Liver (tissue), 3 donors: Measurements from ENCODE around the gene LPXN.

Experiments
- EGR1 ChIP-seq, 2 donors: IDR thresholded peaks; 2 replicates each; pipeline ENCODE4 v1.6.1; 2016 to 2018; ENCODE audit warnings: antibody characterized with exemption in 2 of 2, low read depth in 2 of 2
- RXRA ChIP-seq, 2 donors: IDR thresholded peaks; 2 replicates each; pipeline ENCODE4 v1.6.1; 2017 to 2018; ENCODE audit warnings: antibody characterized with exemption in 2 of 2, mild to moderate bottlenecking in 1 of 2
- SP1 ChIP-seq: IDR thresholded peaks from 2 replicates; pipeline ENCODE4 v1.6.1; 2018; ENCODE audit warnings: antibody characterized with exemption, mild to moderate bottlenecking
- TF ChIP-seq, protein P1 (sequence below): fragments of 150-350 bp; IDR thresholded peaks from 2 replicates; pipeline ENCODE4 v1.5.1; 2017; ENCODE audit warnings: improper control_type of control experiment, low read depth, low read length; ENCODE audit not compliant: missing input control
- TF ChIP-seq, protein P2 (sequence below): IDR thresholded peaks from 2 replicates; pipeline ENCODE4 v1.6.1; 2016; ENCODE audit warnings: antibody characterized with exemption, mild to moderate bottlenecking
- TF ChIP-seq, protein P3 (sequence below): IDR thresholded peaks from 2 replicates; pipeline ENCODE4 v1.6.1; 2016; ENCODE audit warnings: antibody characterized with exemption
- donor health status: healthy.
- donor health status: healthy.

DNA sequence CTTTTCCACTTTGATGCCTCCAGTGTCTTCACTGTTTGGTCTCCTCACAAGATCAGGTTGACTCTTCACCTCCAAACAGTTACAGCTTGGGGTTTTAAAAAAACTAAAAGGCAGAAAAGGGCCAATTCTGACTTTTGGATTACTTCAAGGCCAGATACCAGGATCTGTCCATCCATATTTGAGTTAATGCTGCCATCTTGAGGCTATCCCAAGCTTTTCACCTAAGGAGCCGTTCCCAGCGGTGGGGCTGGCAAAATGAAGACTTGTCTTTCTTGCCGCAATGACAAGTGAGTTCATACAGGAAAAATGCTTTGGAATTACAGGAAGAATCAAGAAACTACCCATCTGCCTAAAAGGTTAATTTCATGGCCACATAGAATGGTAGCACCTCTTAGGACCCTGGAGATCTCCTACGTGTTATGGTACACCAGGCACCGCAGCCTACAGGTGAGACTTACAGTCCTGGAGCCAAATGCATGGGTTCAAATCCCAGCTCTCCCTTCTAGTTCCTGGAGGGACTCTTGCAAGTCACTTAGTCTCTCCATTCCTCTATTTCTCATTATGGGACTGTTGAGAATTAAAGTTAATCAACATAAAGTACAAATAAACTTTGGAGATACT, 61.8 kb downstream of the LPXN start:
- TF ChIP-seq, protein P1, sequence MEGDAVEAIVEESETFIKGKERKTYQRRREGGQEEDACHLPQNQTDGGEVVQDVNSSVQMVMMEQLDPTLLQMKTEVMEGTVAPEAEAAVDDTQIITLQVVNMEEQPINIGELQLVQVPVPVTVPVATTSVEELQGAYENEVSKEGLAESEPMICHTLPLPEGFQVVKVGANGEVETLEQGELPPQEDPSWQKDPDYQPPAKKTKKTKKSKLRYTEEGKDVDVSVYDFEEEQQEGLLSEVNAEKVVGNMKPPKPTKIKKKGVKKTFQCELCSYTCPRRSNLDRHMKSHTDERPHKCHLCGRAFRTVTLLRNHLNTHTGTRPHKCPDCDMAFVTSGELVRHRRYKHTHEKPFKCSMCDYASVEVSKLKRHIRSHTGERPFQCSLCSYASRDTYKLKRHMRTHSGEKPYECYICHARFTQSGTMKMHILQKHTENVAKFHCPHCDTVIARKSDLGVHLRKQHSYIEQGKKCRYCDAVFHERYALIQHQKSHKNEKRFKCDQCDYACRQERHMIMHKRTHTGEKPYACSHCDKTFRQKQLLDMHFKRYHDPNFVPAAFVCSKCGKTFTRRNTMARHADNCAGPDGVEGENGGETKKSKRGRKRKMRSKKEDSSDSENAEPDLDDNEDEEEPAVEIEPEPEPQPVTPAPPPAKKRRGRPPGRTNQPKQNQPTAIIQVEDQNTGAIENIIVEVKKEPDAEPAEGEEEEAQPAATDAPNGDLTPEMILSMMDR, result peak; percentile 51
- TF ChIP-seq SP1 (no peak), RXRA (IDR thresholded peaks at IDR 0.05) (no peak), EGR1 (IDR thresholded peaks at IDR 0.05; ENCODE audit: low read depth in 2 of 2) (no peak)
- TF ChIP-seq, protein P2, sequence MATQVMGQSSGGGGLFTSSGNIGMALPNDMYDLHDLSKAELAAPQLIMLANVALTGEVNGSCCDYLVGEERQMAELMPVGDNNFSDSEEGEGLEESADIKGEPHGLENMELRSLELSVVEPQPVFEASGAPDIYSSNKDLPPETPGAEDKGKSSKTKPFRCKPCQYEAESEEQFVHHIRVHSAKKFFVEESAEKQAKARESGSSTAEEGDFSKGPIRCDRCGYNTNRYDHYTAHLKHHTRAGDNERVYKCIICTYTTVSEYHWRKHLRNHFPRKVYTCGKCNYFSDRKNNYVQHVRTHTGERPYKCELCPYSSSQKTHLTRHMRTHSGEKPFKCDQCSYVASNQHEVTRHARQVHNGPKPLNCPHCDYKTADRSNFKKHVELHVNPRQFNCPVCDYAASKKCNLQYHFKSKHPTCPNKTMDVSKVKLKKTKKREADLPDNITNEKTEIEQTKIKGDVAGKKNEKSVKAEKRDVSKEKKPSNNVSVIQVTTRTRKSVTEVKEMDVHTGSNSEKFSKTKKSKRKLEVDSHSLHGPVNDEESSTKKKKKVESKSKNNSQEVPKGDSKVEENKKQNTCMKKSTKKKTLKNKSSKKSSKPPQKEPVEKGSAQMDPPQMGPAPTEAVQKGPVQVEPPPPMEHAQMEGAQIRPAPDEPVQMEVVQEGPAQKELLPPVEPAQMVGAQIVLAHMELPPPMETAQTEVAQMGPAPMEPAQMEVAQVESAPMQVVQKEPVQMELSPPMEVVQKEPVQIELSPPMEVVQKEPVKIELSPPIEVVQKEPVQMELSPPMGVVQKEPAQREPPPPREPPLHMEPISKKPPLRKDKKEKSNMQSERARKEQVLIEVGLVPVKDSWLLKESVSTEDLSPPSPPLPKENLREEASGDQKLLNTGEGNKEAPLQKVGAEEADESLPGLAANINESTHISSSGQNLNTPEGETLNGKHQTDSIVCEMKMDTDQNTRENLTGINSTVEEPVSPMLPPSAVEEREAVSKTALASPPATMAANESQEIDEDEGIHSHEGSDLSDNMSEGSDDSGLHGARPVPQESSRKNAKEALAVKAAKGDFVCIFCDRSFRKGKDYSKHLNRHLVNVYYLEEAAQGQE, result no peak
- TF ChIP-seq, protein P3, sequence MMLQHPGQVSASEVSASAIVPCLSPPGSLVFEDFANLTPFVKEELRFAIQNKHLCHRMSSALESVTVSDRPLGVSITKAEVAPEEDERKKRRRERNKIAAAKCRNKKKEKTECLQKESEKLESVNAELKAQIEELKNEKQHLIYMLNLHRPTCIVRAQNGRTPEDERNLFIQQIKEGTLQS, result no peak
